NOMO-1 treated with dmso at 0.1 percent for 144 hours (cell line): ENCODE data around the gene DIAPH2.

Experiments
- DNase-seq: peaks from one replicate; lab custom pipeline; 2025; ENCODE audit not compliant: unreplicated experiment; lab: John Stamatoyannopoulos, UW

The DIAPH2 gene

GRCh38 chrX:97629597-97629985, 944.9 kb downstream of the DIAPH2 start:
- no peak for DNase-seq

GRCh38 chrX:97633798-97634197, 949.2 kb downstream of the DIAPH2 start:
- no peak for DNase-seq

- DNase-seq, result no peak
Observed at GRCh38 chrX:97636473-97637140, 952.0 kb downstream of the DIAPH2 start.

- DNase-seq, result no peak
Observed at GRCh38 chrX:97637289-97637688, 952.6 kb downstream of the DIAPH2 start.

- no peak for DNase-seq
Observed at GRCh38 chrX:97638621-97639020, 954.0 kb downstream of the DIAPH2 start.

GRCh38 chrX:97639526-97639925, 954.9 kb downstream of the DIAPH2 start:
- no peak for DNase-seq
